Endothelial cell (in vitro differentiated cells): ENCODE results near the gene FECH. TPM values are rescaled to one million over a fixed set of nuclear protein-coding genes. Genes with fewer than 3 reads are reported as not detected.

ENCODE experiments used
- DNase-seq: peaks from one replicate; pipeline ENCODE4 v3.0.0; 2021; ENCODE audit warnings: low spot score
- H3K27ac Mint-ChIP-seq: one replicate; pipeline ENCODE4 v1.8.0; 2021; ENCODE audit warnings: mixed read lengths, inconsistent platforms; ENCODE audit not compliant: unreplicated experiment
- H3K27me3 Mint-ChIP-seq: one replicate; pipeline ENCODE4 v1.8.0; 2021; ENCODE audit warnings: mild to moderate bottlenecking, moderate library complexity, mixed read lengths, inconsistent platforms; ENCODE audit not compliant: unreplicated experiment
- H3K36me3 Mint-ChIP-seq: one replicate; pipeline ENCODE4 v1.8.0; 2021; ENCODE audit warnings: mild to moderate bottlenecking, low read depth, mixed read lengths, inconsistent platforms; ENCODE audit not compliant: unreplicated experiment
- H3K4me1 Mint-ChIP-seq: one replicate; pipeline ENCODE4 v1.8.0; 2021; ENCODE audit warnings: mild to moderate bottlenecking, mixed read lengths, inconsistent platforms; ENCODE audit not compliant: unreplicated experiment
- H3K4me3 Mint-ChIP-seq: one replicate; pipeline ENCODE4 v1.8.0; 2021; ENCODE audit warnings: mild to moderate bottlenecking, mixed read lengths, inconsistent platforms; ENCODE audit not compliant: unreplicated experiment
- H3K9me3 Mint-ChIP-seq: one replicate; pipeline ENCODE4 v1.8.0; 2021; ENCODE audit warnings: mixed read lengths, inconsistent platforms; ENCODE audit not compliant: unreplicated experiment
- total RNA-seq: library from RNA; stranded (reverse); fragmentation: NEBNext Ultra II Directional; extraction: Animal tissue kit (Norgen Biotek cat#: 25700); gene quantifications from one replicate; pipeline ENCODE4 v1.2.1, GENCODE V29; 2021; ENCODE audit not compliant: unreplicated experiment
- TF ChIP-seq, protein P1 (sequence below): fragments of 200-600 bp; sonication (generic); IDR thresholded peaks from one replicate; pipeline ENCODE4 v1.5.0; 2021; ENCODE audit warnings: antibody characterized with exemption; ENCODE audit not compliant: unreplicated experiment

Gene FECH
- total RNA-seq, 1 donor from 2014 or later = 51.6 TPM

DNA sequence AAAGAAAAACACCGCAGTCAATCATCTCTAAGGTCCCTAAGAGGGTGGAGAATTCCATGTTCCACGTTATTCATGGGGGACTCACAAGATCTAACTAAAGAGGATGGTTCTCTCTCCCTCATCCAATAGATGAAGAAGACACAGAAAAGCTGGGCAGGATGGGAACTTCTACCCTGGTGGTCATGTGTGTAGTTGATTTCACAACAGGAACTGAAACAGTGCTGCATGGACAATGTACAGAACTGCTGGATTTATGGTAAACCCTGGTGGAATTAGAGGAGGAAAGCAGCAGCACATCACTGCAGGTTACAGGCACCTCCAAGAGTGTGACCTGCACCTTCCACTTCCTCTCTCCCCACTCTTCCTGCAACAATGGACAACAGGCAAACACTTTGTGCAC is 31.4 kb downstream of the FECH start:
- H3K36me3 Mint-ChIP-seq = peaks cover 18% of the 10 kb centered on the region
- H3K27me3 Mint-ChIP-seq = no peaks in the 10 kb centered on the region
- H3K9me3 Mint-ChIP-seq = no peaks in the 10 kb centered on the region
- no peak overlapping the region for H3K4me3 Mint-ChIP-seq
- DNase-seq = no peak
- no peak overlapping the region for H3K27ac Mint-ChIP-seq
- H3K4me1 Mint-ChIP-seq = peaks cover 3% of the 10 kb centered on the region
- TF ChIP-seq, protein P1, sequence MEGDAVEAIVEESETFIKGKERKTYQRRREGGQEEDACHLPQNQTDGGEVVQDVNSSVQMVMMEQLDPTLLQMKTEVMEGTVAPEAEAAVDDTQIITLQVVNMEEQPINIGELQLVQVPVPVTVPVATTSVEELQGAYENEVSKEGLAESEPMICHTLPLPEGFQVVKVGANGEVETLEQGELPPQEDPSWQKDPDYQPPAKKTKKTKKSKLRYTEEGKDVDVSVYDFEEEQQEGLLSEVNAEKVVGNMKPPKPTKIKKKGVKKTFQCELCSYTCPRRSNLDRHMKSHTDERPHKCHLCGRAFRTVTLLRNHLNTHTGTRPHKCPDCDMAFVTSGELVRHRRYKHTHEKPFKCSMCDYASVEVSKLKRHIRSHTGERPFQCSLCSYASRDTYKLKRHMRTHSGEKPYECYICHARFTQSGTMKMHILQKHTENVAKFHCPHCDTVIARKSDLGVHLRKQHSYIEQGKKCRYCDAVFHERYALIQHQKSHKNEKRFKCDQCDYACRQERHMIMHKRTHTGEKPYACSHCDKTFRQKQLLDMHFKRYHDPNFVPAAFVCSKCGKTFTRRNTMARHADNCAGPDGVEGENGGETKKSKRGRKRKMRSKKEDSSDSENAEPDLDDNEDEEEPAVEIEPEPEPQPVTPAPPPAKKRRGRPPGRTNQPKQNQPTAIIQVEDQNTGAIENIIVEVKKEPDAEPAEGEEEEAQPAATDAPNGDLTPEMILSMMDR = no peak

DNA sequence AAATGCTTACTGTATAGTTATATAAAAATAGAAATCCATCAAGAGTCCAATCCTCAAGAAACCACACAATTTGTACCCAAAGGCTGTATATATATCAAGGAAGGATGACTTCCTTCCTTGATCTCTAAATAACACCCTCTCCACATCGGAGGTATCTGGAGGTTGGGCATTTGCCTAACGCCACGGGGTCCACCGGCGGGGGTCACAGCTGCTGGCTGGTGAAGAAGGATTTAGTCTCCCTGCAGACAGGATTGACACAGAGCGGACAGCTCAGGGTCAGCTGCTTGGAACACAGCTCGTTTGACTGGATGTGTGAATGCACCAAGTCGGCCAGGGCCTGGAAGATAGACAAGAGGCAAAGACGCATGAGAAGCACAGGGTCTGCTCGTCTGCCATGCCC is 36.0 kb downstream of the FECH start:
- no peaks in the 10 kb centered on the region for H3K9me3 Mint-ChIP-seq
- H3K27ac Mint-ChIP-seq = no peak overlapping the region
- H3K27me3 Mint-ChIP-seq = peaks cover 1% of the 10 kb centered on the region
- H3K4me1 Mint-ChIP-seq = no peaks in the 10 kb centered on the region
- TF ChIP-seq, protein P1 = no peak
- no peak overlapping the region for H3K4me3 Mint-ChIP-seq
- peaks cover 10% of the 10 kb centered on the region for H3K36me3 Mint-ChIP-seq
- no peak for DNase-seq

DNA sequence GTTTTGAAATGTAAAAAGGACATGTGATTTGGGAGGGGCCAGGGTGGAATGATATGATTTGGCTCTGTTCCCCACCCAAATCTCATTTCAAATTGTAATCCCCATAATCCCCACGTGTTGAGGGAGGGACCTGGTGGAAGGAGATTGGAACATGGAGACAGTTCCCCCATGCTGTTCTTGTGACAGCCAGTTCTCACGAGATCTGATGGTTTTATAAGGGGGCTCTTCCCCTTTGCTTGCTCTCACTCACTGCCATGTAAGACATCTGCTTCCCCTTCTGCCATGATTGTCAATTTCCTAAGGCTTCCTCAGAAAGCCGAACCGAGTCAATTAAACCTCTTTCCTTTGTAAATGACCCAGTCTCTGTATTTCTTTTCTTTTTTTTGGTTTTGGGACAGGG is 39.2 kb downstream of the FECH start:
- DNase-seq = no peak
- TF ChIP-seq, protein P1 = no peak
- Mint-ChIP-seq H3K36me3 (no peaks in the 10 kb centered on the region), H3K9me3 (no peaks in the 10 kb centered on the region), H3K4me1 (no peaks in the 10 kb centered on the region), H3K27ac (no peak overlapping the region), H3K4me3 (no peak overlapping the region), H3K27me3 (peaks cover 6% of the 10 kb centered on the region)

DNA sequence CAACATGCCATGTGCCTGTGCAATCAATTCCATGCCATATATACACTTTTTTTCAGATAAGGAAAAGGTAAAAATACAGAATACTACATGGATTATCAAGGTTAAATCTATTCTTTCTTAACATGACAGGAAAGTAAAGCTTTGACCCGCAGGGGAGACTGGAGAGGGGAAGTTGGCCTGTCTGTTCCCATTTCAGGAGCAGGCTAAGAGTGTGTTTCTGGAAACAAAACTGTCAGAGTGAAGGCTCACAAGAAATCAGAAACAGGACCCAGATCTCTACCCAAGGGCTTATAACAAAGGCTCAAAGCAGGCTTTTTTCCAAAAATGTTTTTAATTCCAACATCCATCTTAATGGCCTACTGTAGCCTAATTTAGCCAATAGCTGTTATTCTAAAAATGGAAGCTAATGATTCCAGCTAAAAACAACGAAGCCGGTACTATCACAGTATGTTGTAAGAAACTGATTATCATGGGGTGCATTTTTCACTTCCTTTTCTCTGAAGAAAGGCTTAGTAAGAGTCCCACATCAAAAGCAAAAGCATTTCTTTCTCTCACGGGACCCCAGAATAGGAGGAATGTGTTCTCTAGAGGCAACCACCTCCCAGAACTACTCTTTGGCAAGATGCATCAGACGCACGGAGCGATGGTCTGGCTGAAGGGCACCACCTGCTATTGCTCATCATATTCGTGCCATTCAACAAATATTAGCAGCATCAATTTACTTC is 41.4 kb downstream of the FECH start:
- H3K27me3 Mint-ChIP-seq = peaks cover 8% of the 10 kb centered on the region
- H3K27ac Mint-ChIP-seq = no peak overlapping the region
- no peak overlapping the region for H3K4me3 Mint-ChIP-seq
- no peaks in the 10 kb centered on the region for H3K9me3 Mint-ChIP-seq
- no peak for DNase-seq
- H3K36me3 Mint-ChIP-seq = no peaks in the 10 kb centered on the region
- no peaks in the 10 kb centered on the region for H3K4me1 Mint-ChIP-seq
- TF ChIP-seq, protein P1 = no peak

DNA sequence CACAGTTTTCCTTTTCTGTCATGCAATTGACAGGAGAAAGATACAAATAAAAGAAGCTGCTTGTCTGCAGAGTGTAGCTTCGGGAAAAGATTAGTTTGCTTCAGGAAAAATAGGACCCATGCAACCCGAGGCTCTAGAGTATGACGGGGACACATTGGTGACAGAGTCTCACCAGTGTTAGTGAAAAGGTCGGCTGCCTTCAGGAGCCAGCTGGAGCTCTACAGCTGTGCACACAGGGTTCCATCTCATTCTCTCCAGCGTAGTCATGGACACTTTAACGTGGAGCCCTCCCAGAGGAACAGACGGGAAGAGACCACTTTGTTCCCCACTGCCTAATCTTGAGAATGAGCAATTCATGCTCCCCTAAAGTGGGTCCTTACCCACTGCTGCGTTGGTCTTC is 42.9 kb downstream of the FECH start:
- H3K27ac Mint-ChIP-seq = no peak overlapping the region
- H3K27me3 Mint-ChIP-seq = peaks cover 6% of the 10 kb centered on the region
- H3K9me3 Mint-ChIP-seq = no peaks in the 10 kb centered on the region
- no peaks in the 10 kb centered on the region for H3K4me1 Mint-ChIP-seq
- no peak overlapping the region for H3K4me3 Mint-ChIP-seq
- TF ChIP-seq, protein P1 = no peak
- no peaks in the 10 kb centered on the region for H3K36me3 Mint-ChIP-seq
- DNase-seq = no peak
